Left lung (tissue), 10 donors: ENCODE measurements around the gene FGF23. TPM values are rescaled to one million over a fixed set of nuclear protein-coding genes. Genes with fewer than 3 reads are reported as not detected.

Experiments
- ATAC-seq: fragments of 200-7000 bp; cut with Tn5 transposase; one replicate; pipeline ENCODE4 v1.9.1; 2020; ENCODE audit warnings: moderate library complexity
- DNase-seq, 4 donors: peaks; one replicate each; pipeline ENCODE4 v3.0.0-alpha.2; 2013 to 2020
- H3K27ac ChIP-seq, 2 donors: fragments of 200-600 bp; sonication (generic) in 1 of 2; one replicate each; pipeline versions ENCODE4 v1.5.0 to v1.8.0; 2020 to 2021
- H3K27me3 ChIP-seq, 2 donors: fragments of 200-600 bp; sonication (generic) in 1 of 2; one replicate each; pipeline versions ENCODE4 v1.5.0 to v1.8.0; 2020 to 2021
- H3K36me3 ChIP-seq, 2 donors: fragments of 200-600 bp; sonication (generic) in 1 of 2; one replicate each; pipeline versions ENCODE4 v1.5.0 to v1.8.0; 2020 to 2021
- H3K4me1 ChIP-seq, 2 donors: fragments of 200-600 bp; one replicate each; pipeline ENCODE4 v1.8.0; 2021
- H3K4me3 ChIP-seq, 2 donors: fragments of 200-600 bp; sonication (generic) in 1 of 2; one replicate each; pipeline versions ENCODE4 v1.5.0 to v1.8.0; 2020 to 2021; ENCODE audit warnings: mild to moderate bottlenecking in 1 of 2
- H3K9me3 ChIP-seq, 2 donors: fragments of 200-600 bp; sonication (generic) in 1 of 2; one replicate each; pipeline versions ENCODE4 v1.5.0 to v1.8.0; 2020 to 2021
- intact Hi-C, 2 donors: fragments of 100-400 bp; cut with DNase I; formaldehyde crosslinking; loops; one replicate each; pipeline versions ENCODE4 v1.11.2 to v1.14.2; 2022
- polyA plus RNA-seq, 6 donors: library from polyadenylated mRNA; unstranded; fragments of 120-200 nt; gene quantifications; one replicate each; pipeline ENCODE4 v1.2.1, GENCODE V29; 2013; ENCODE audit not compliant: insufficient read length in 6 of 6
- total RNA-seq, 2 donors: library from RNA; stranded (reverse); fragmentation: NEBNext Ultra II Directional; extraction: Animal tissue kit (Norgen Biotek cat#: 25700); gene quantifications; one replicate each; pipeline ENCODE4 v1.2.1, GENCODE V29; 2021
- TF ChIP-seq, protein P1 (sequence below), 2 donors: fragments of 200-600 bp; sonication (generic) in 1 of 2; IDR thresholded peaks; one replicate each; pipeline versions ENCODE4 v1.5.0 to v1.8.0; 2021; ENCODE audit warnings: antibody characterized with exemption in 2 of 2
- donor health status: DM: no; HTN: yes; CAD: no.
- donor health status: DM: no; HTN: no; CAD: no.

The FGF23 gene
- total and polyA plus RNA-seq, 8 donors, result 0.04 to 0.12 (median 0.07) TPM; not detected in 5

DNA sequence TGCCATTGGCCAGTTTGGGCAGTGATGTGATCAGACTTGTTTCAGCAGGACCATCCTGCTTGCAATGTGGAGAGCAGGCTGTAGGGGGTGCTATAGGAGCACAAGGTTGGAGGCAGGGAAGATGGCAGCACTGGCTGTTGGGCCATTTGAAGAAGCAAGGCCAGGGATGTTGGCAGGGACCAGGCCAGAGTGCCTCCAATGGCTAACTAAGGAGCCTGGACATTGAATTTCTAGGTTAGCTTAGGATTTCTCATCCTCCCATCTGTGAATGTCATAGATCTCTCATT lies 23.5 kb downstream of the FGF23 start:
- H3K27ac ChIP-seq, result no peak overlapping the region
- DNase-seq (peak in 1 of 4 donors; percentile 11), ATAC-seq (no peak)
- no peaks in the 10 kb centered on the region for H3K27me3 ChIP-seq
- no peaks in the 10 kb centered on the region for H3K4me1 ChIP-seq
- TF ChIP-seq, protein P1, sequence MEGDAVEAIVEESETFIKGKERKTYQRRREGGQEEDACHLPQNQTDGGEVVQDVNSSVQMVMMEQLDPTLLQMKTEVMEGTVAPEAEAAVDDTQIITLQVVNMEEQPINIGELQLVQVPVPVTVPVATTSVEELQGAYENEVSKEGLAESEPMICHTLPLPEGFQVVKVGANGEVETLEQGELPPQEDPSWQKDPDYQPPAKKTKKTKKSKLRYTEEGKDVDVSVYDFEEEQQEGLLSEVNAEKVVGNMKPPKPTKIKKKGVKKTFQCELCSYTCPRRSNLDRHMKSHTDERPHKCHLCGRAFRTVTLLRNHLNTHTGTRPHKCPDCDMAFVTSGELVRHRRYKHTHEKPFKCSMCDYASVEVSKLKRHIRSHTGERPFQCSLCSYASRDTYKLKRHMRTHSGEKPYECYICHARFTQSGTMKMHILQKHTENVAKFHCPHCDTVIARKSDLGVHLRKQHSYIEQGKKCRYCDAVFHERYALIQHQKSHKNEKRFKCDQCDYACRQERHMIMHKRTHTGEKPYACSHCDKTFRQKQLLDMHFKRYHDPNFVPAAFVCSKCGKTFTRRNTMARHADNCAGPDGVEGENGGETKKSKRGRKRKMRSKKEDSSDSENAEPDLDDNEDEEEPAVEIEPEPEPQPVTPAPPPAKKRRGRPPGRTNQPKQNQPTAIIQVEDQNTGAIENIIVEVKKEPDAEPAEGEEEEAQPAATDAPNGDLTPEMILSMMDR (IDR thresholded peaks at IDR 0.05), result peak in 1 of 2 donors; percentile 10
- H3K9me3 ChIP-seq, result peaks cover 0 to 3% of the 10 kb centered on the region in 2 donors
- peaks cover 4 to 32% of the 10 kb centered on the region in 2 donors for H3K36me3 ChIP-seq
- intact Hi-C loops, result no loop called here
- no peak overlapping the region for H3K4me3 ChIP-seq

DNA sequence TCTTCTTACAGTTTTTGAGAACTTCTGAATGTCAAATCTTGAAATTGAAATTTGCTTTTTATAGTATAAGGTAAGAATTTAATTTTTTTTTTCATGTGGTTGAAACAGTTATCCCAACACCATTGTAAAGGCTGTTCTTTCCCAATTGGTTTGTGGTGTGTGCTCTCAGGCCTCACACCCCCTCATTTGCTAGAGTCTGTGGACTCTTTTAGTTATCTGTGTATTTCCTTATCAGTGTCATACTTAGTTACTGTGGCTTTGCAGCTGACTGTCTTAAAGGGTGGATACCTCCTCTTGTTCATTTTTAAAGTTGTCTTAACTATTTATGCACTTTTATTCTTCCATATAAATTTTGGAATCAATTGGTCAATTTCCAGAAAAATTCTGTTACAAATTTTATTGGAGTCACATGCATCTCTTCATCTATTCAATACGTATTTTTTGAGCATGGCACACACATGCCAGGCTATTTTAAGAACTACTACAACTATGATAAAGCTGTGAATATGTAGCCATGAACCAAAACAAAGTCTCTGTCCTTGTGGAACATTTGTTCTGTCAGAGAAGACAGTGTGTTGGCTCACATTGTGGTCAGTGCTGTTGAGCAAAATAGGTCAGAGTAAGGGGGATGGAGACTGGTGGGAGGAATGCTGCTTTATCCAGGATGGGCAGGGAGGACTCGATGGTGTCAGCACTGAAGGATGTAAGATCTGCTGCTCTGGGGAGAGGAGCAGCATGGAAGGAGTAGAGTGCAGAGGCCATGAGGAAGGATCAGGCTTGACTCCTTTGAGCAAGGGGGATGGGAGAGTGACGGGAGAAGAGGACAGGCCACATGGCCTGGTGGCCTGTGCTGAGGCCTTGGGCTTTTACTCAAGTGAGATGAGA lies 24.1 kb downstream of the FGF23 start:
- ATAC-seq, result no peak
- H3K27me3 ChIP-seq, result no peaks in the 10 kb centered on the region
- no peak overlapping the region for H3K4me3 ChIP-seq
- H3K27ac ChIP-seq, result no peak overlapping the region
- TF ChIP-seq, protein P1 (IDR thresholded peaks at IDR 0.05), result no peak
- H3K4me1 ChIP-seq, result no peaks in the 10 kb centered on the region
- intact Hi-C loops, result no loop called here
- no peak for DNase-seq
- peaks cover 0 to 3% of the 10 kb centered on the region in 2 donors for H3K9me3 ChIP-seq
- peaks cover 4 to 38% of the 10 kb centered on the region in 2 donors for H3K36me3 ChIP-seq

DNA sequence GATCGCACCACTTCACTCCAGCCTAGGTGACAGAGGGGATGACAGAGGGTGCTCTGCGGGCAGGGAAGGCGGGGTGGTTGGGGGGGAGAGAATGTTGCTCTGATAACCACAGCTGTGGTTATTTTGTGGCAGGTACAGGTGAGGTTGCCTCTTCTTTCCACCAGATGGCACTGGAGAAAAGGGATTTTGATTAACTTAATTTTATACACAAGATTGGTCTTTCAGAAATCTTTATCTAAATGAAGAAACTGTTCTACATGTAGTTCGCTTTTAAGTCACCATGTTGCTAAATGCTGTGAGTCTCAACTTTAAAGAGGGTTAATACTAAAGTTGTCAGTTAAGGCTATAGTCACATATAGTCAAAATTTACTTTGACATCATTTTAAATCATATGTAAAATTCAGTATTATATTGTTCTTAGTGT lies 25.7 kb downstream of the FGF23 start:
- Histone ChIP-seq H3K9me3 (no peaks in the 10 kb centered on the region), H3K4me1 (no peaks in the 10 kb centered on the region), H3K27me3 (no peaks in the 10 kb centered on the region), H3K27ac (no peak overlapping the region), H3K4me3 (no peak overlapping the region), H3K36me3 (peaks cover 4 to 39% of the 10 kb centered on the region in 2 donors)
- TF ChIP-seq, protein P1 (IDR thresholded peaks at IDR 0.05), result no peak
- DNase-seq, result peak in 1 of 4 donors; percentile 2
- peak; percentile 50 for ATAC-seq
- intact Hi-C loops, result no loop called here

DNA sequence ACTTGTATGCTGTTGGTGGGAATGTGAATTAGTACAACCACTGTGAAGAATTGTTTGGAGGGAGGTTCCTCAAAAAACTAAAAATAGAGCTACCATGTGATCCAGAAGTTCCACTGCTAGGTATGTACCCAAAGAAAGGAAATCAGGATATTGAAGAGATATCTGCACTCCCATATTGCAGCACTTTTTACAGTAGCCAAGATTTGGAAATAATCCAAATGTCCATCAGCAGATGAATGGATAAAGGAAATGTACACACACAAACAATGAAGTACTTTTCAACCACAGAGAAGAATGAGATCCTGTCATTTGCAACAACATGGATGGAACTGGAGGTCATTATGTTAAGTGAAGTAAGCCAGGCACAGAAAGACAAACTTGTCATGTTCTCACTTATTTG lies 32.6 kb downstream of the FGF23 start:
- ATAC-seq, result no peak
- no peaks in the 10 kb centered on the region for H3K27me3 ChIP-seq
- DNase-seq, result no peak
- H3K4me1 ChIP-seq, result no peaks in the 10 kb centered on the region
- H3K27ac ChIP-seq, result no peak overlapping the region
- peaks cover 0 to 16% of the 10 kb centered on the region in 2 donors for H3K36me3 ChIP-seq
- H3K9me3 ChIP-seq, result no peaks in the 10 kb centered on the region
- intact Hi-C loops, result no loop called here
- no peak overlapping the region for H3K4me3 ChIP-seq
- TF ChIP-seq, protein P1 (IDR thresholded peaks at IDR 0.05), result no peak

DNA sequence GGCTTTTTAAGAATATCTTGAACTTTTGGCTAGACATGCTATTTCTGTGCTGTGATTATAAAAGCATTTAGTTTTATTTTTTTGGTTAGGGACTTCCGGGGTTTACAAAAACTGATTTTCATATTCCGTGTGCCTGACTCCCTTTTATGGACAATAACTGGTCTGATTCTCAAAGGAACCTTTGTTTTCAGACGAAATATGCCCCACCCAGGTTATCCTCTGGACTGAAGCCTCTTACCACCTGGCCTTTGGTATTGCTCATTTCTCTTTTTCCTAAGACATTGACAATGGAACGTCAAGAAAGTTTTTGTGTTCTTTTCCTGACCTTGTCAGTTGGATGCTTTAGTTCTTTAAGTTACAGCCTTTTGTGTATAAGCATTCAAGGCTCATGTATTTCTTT lies 47.7 kb downstream of the FGF23 start:
- TF ChIP-seq, protein P1 (IDR thresholded peaks at IDR 0.05), result no peak
- H3K4me3 ChIP-seq, result no peak overlapping the region
- ATAC-seq, result no peak
- peaks cover 0 to 34% of the 10 kb centered on the region in 2 donors for H3K36me3 ChIP-seq
- no peaks in the 10 kb centered on the region for H3K27me3 ChIP-seq
- intact Hi-C loops, result no loop called here
- H3K27ac ChIP-seq, result no peak overlapping the region
- H3K4me1 ChIP-seq, result no peaks in the 10 kb centered on the region
- DNase-seq, result no peak
- no peaks in the 10 kb centered on the region for H3K9me3 ChIP-seq
